Prostate gland (tissue), 2 donors: Measurements from ENCODE around the gene ACER2.

Experiments
- CTCF ChIP-seq, 4 experiments: fragments of 200-600 bp in 2 of 4; fragments of 450-650 bp in 2 of 4; sonication (generic) in 2 of 4; IDR thresholded peaks; 1 replicate in 3 of 4; 2 replicates in 1 of 4; pipeline ENCODE4 v1.5.1; 2016 to 2019; ENCODE audit warnings: antibody characterized with exemption in 4 of 4, mild to moderate bottlenecking in 2 of 4, moderate library complexity in 2 of 4
- POLR2AphosphoS5 ChIP-seq: sonication (generic); formaldehyde crosslinking; IDR thresholded peaks from one replicate; pipeline ENCODE4 v1.6.1; 2017; ENCODE audit warnings: antibody characterized with exemption

GRCh38 chr9:19492775-19493173 lies 84.0 kb downstream of the ACER2 start:
- TF ChIP-seq CTCF (IDR thresholded peaks at IDR 0.05) (no peak), POLR2AphosphoS5 (no peak)
